ENCODE data around the gene SLC22A16.

SLC22A16 gene

DNA sequence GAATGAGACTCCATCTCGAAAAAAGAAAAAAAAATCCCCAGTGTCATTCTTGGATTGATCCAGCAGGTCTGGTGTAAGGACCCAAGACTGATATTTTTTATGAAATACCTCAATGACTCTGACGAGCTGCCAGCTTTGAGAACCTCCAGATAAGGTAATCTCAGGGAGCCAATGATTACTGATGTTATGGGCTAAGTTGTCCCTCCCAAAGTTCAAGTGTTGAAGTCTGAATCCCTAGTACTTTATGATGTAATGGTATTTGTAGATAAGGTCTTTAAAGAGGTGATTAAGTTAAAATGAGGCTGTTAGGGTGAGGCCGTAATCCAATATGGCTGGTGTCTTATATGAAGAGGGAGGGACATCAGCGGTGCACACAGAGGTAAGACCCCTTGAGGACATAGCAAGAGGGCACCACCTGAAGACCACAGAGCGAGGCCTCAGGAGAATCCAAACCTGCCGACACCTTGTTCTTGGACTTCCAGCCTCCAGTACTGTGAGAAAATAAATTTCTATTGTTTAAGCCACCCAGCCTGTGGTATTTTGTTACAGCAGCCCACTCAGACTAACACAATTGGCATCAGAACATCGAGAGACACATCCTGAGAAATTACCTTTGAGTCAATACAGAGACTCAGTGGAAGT, 41.3 kb downstream of the SLC22A16 start:
- Histone ChIP-seq H3K9me3 (ENCODE audit: insufficient read depth, low read depth, low read length) (no peaks in the 10 kb centered on the region), H3K4me3 (ENCODE audit: low read length) (no peak overlapping the region), H3K4me1 (ENCODE audit: insufficient read depth, low read length) (no peaks in the 10 kb centered on the region), H3K27ac (ENCODE audit: low read length) (no peak overlapping the region), H3K36me3 (ENCODE audit: insufficient read depth, low read depth, low read length) (no peaks in the 10 kb centered on the region), H3K27me3 (ENCODE audit: insufficient read depth, low read length) (no peaks in the 10 kb centered on the region), H3K9ac (ENCODE audit: low read depth, low read length) (no peak overlapping the region)

DNA sequence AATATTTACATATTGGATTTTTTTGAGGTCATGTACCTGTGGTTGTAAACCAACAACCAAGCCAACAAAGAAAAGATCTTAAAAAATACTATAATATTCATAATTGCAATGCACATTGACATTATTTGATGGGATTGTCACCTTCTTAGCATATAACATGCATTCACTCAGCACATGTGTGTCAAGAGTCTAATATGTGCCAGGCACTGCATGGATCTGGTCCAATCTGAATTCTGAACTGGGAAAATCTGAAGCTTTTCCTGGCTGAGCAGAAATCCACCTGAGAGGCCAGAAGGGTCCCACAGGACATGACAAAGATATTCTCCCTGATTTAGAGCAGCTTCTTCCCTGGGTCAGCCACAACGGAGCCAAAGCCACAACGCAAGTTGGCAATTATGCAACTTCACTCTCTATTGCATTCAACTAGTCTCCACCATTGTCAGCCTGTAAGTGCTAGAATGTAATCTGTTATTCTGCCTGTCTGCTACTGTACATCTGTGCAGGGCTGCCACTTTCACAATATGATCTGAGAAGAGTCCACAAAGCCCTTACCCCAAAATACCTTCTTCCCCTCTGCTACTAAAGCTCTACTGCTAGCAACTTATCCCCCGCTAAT, 44.0 kb downstream of the SLC22A16 start:
- H3K27ac ChIP-seq (ENCODE audit: low read length): no peak overlapping the region
- no peaks in the 10 kb centered on the region for H3K4me1 ChIP-seq (ENCODE audit: insufficient read depth, low read length)
- no peaks in the 10 kb centered on the region for H3K9me3 ChIP-seq (ENCODE audit: insufficient read depth, low read depth, low read length)
- no peak overlapping the region for H3K4me3 ChIP-seq (ENCODE audit: low read length)
- no peak overlapping the region for H3K9ac ChIP-seq (ENCODE audit: low read depth, low read length)
- H3K36me3 ChIP-seq (ENCODE audit: insufficient read depth, low read depth, low read length): no peaks in the 10 kb centered on the region
- no peaks in the 10 kb centered on the region for H3K27me3 ChIP-seq (ENCODE audit: insufficient read depth, low read length)

DNA sequence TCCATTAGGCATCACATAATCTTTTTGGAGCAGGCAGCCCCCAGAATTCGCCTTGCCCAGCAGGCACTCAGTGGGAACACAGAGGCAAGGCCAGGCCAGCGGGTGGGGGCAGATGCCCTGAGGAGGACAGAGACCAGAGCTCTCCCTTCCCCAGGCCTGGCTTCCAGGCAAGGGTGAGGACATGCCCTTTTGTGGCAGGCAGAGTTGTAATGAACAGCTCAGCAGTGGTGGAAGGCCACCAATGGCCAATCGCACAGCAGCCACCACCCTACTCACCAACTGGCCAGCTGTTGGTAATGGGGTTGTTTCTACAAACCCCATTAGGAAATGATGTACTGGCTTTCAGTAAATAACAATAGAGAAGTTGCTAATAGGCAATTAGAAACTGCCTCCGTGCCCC, 45.7 kb downstream of the SLC22A16 start:
- H3K4me1 ChIP-seq (ENCODE audit: insufficient read depth, low read length): no peaks in the 10 kb centered on the region
- H3K27ac ChIP-seq (ENCODE audit: low read length): no peak overlapping the region
- H3K9ac ChIP-seq (ENCODE audit: low read depth, low read length): no peak overlapping the region
- H3K4me3 ChIP-seq (ENCODE audit: low read length): no peak overlapping the region
- H3K9me3 ChIP-seq (ENCODE audit: insufficient read depth, low read depth, low read length): no peaks in the 10 kb centered on the region
- H3K36me3 ChIP-seq (ENCODE audit: insufficient read depth, low read depth, low read length): no peaks in the 10 kb centered on the region
- no peaks in the 10 kb centered on the region for H3K27me3 ChIP-seq (ENCODE audit: insufficient read depth, low read length)

DNA sequence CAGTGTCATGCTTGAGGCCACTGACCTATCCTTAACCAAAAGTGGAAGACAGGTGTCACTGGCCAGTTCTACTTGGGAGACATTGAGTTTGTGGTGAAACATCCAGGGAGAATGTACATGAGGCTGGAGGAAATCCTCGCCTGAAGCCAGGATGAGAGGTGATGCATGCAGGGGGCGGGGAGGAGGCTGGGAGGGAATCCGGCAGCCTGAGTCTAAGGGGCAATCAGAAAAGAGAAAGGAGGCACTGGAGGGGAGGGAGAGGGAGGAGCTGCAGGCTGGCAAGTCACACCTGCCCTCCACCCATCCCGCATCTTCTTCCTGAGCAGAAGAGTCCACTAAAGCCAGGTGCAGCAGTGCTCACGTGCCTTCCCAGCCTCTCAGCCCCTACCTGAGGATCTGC, 46.2 kb downstream of the SLC22A16 start:
- H3K27ac ChIP-seq (ENCODE audit: low read length): no peak overlapping the region
- H3K27me3 ChIP-seq (ENCODE audit: insufficient read depth, low read length): no peaks in the 10 kb centered on the region
- no peaks in the 10 kb centered on the region for H3K36me3 ChIP-seq (ENCODE audit: insufficient read depth, low read depth, low read length)
- no peak overlapping the region for H3K9ac ChIP-seq (ENCODE audit: low read depth, low read length)
- no peaks in the 10 kb centered on the region for H3K4me1 ChIP-seq (ENCODE audit: insufficient read depth, low read length)
- H3K4me3 ChIP-seq (ENCODE audit: low read length): no peak overlapping the region
- H3K9me3 ChIP-seq (ENCODE audit: insufficient read depth, low read depth, low read length): no peaks in the 10 kb centered on the region

DNA sequence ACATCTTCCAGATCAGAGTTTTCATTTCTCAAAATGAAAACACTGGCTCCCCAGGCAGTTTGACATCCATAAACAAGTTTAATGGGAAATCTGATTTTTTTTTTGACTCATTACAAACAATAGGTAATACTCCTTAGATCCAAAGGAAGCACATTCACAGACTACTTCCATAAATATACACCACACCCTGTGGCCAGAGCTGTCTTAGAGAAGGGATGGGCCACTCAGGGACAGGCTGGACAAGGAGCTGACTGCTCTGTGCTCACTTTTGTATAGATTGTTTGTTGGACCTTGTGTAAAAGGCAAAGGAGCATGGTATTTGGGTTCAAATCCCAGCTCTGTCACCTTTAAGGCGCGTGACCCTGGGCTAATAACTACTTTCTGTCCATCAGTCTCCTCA, 48.3 kb downstream of the SLC22A16 start:
- Histone ChIP-seq H3K9ac (ENCODE audit: low read depth, low read length) (no peak overlapping the region), H3K4me1 (ENCODE audit: insufficient read depth, low read length) (no peaks in the 10 kb centered on the region), H3K4me3 (ENCODE audit: low read length) (no peak overlapping the region), H3K36me3 (ENCODE audit: insufficient read depth, low read depth, low read length) (no peaks in the 10 kb centered on the region), H3K27me3 (ENCODE audit: insufficient read depth, low read length) (no peaks in the 10 kb centered on the region), H3K27ac (ENCODE audit: low read length) (no peak overlapping the region), H3K9me3 (ENCODE audit: insufficient read depth, low read depth, low read length) (no peaks in the 10 kb centered on the region)

DNA sequence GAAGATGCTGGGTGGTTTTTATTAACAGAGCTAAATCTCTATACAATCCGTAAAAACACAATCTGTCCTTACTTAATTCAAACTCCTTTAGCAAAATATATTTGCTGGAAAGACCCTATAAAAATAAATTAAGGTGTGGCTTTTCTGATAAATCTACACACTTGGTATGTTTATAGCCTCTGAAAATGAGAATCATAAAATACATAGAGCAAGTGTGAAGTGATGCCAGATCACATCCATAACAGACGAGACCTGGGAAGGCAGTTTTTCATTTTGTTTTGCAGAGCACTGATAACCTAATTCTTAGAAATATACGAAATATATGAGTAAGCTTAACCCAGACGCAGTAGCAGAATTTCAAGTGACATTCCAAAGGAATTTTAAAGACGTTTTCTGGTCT, 50.6 kb downstream of the SLC22A16 start:
- H3K27me3 ChIP-seq (ENCODE audit: insufficient read depth, low read length): no peaks in the 10 kb centered on the region
- H3K4me1 ChIP-seq (ENCODE audit: insufficient read depth, low read length): no peaks in the 10 kb centered on the region
- H3K9me3 ChIP-seq (ENCODE audit: insufficient read depth, low read depth, low read length): no peaks in the 10 kb centered on the region
- H3K27ac ChIP-seq (ENCODE audit: low read length): no peak overlapping the region
- H3K9ac ChIP-seq (ENCODE audit: low read depth, low read length): no peak overlapping the region
- H3K4me3 ChIP-seq (ENCODE audit: low read length): no peak overlapping the region
- H3K36me3 ChIP-seq (ENCODE audit: insufficient read depth, low read depth, low read length): no peaks in the 10 kb centered on the region

DNA sequence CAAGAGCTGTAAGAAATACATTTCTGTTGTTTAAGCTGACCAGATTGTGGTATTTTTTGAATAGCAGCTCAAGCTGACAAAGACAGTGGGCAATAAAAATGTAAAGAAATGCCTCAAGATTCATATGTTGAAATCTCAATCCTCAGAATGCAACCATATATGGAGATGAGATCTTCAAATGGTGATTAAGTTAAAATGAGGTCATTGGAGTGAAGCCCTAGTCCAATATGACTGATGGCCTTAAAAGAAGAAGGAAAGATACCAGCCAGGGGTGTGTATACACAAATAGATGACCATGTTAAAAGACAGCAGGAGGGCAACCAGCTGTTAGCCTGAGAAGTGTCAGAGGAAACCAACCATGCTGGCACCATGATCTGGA, 54.0 kb downstream of the SLC22A16 start:
- H3K36me3 ChIP-seq (ENCODE audit: insufficient read depth, low read depth, low read length): no peaks in the 10 kb centered on the region
- no peak overlapping the region for H3K27ac ChIP-seq (ENCODE audit: low read length)
- H3K4me1 ChIP-seq (ENCODE audit: insufficient read depth, low read length): no peaks in the 10 kb centered on the region
- no peak overlapping the region for H3K4me3 ChIP-seq (ENCODE audit: low read length)
- no peak overlapping the region for H3K9ac ChIP-seq (ENCODE audit: low read depth, low read length)
- no peaks in the 10 kb centered on the region for H3K9me3 ChIP-seq (ENCODE audit: insufficient read depth, low read depth, low read length)
- H3K27me3 ChIP-seq (ENCODE audit: insufficient read depth, low read length): no peaks in the 10 kb centered on the region

DNA sequence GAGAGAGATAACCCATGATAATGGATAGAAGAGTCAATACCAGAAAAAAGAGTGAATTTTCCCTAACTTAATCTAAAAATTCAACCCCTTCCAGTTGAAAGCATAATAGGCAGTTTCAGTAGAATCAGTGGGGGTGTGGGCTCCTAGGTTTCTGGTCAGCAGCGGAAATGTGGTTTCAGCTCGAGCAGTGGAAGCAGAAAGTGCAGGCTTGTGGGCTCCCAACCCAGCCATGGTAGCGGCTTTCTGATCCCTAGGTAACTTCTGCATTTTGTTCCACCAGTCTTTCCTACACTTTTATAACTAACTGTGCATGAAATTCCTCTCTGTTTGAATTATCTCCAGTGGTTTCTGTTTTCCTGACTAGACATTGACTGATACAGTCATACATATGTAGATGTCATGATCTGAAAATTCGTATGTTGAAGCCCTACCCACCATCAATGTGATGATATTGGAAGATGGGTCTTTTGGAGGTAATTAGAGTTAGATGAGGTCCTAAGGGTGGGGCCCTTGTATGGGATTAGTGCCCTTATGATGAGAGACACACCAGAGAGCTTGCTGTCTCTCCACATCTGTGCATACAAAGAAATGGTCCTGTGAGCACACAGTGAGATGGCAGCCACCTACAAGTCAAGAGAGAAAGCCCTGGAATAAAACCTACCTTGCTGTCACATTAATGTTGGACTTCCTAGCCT, 54.5 kb downstream of the SLC22A16 start:
- Histone ChIP-seq H3K9ac (ENCODE audit: low read depth, low read length) (no peak overlapping the region), H3K27ac (ENCODE audit: low read length) (no peak overlapping the region), H3K9me3 (ENCODE audit: insufficient read depth, low read depth, low read length) (no peaks in the 10 kb centered on the region), H3K4me3 (ENCODE audit: low read length) (no peak overlapping the region), H3K4me1 (ENCODE audit: insufficient read depth, low read length) (no peaks in the 10 kb centered on the region), H3K36me3 (ENCODE audit: insufficient read depth, low read depth, low read length) (no peaks in the 10 kb centered on the region), H3K27me3 (ENCODE audit: insufficient read depth, low read length) (no peaks in the 10 kb centered on the region)

DNA sequence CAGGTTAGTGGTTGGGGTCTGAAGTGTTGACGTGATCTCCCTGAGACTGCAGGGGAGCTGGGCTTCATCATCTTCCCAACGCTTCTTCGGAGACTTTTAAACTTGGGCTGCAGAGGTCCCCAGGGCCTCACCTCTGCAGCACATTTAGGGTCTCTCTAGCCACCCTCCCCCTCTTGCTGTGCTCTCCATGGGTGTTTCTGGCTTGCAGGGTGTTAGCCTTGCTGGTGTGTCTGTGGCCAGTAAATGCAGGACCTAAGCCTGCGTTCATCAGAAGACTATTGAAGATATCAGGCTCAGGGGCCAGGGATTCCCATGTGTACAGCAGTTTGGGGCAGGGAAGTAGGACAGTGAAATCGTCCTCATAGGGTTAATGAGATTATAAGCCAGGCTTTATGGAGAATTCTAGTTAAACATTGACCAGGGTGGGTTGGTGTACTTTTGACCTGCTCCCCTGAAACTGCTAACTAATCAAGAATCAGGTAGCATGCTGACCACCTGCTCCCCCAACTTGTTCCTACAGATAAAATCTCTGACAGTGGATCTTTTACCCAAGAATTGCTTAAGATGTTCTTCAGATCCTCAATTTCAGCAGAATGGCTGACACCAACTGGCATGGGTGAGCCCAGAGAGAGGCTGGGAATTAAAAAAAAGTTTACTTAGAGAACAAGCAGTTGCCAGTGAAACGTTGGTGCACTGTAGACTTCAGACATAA, 57.2 kb downstream of the SLC22A16 start:
- H3K27me3 ChIP-seq (ENCODE audit: insufficient read depth, low read length): no peaks in the 10 kb centered on the region
- H3K36me3 ChIP-seq (ENCODE audit: insufficient read depth, low read depth, low read length): no peaks in the 10 kb centered on the region
- no peaks in the 10 kb centered on the region for H3K4me1 ChIP-seq (ENCODE audit: insufficient read depth, low read length)
- no peaks in the 10 kb centered on the region for H3K9me3 ChIP-seq (ENCODE audit: insufficient read depth, low read depth, low read length)
- H3K27ac ChIP-seq (ENCODE audit: low read length): no peak overlapping the region
- H3K4me3 ChIP-seq (ENCODE audit: low read length): no peak overlapping the region
- no peak overlapping the region for H3K9ac ChIP-seq (ENCODE audit: low read depth, low read length)

DNA sequence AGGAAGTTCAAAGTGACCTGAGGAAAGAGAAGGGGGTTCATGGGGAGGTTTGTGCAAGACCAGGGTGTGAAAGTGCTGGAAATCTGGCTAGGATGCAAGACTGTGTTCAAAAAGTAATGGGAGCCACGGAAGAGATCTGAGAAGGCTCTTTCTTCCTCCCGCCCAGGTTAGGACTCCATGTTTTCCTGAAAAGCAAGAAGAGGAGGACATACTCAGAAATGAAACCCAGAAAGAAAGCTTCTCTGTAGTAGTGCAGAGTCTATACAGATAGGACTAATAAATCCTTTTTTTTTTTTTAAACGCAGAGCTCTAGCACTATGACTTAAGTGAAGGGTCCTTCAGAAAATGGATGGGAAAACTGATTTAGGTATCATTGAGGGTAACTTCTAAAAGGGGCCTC, 57.8 kb downstream of the SLC22A16 start:
- H3K9ac ChIP-seq (ENCODE audit: low read depth, low read length): no peak overlapping the region

DNA sequence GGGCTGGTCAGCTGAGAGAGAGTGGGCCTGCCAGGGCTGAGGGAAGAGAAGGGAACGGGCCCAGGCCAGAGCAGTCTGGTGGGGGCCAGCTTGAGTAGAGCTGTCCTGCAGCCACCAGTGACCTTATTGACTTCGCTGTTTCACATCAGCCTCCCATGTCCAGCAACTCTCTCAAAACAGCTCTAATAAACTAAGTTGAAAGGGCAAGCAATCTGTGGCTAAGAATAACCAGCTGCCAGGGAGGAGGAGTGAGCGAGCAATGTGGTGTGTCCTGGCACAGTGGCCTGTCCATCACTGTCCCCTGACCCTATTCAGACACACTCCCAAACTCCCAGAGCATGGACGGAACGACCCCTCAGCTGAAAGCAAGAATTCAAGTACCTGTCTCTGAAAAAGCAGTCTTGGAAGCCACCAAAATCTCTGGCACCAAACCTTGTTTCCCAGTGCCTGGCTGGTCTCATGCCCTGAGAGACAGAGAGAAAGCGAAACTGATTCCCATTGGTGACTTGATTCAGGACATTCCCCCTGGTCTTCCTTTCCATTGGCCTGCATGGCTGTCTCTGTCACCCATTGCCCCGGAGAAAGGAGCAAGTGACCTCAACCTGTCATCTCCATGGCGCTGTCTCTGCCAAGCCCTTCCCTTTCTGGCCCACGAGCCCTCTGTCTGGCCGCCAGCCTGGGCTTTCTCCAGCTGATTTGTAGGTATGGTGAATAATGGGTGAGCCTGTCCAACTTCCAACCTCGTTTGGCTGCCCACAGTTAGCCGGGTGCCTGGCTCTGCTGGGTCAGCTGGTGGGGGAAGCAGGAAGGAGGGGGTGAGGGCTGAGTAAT, 61.1 kb downstream of the SLC22A16 start, which contains the start of gene DDO:
Gene DDO (minus strand): TSS at position 490 of the 831 bp plus-strand sequence. CDS start 2,113 bp downstream, outside the sequence.
- Histone ChIP-seq H3K27me3 (ENCODE audit: insufficient read depth, low read length) (no peaks in the 10 kb centered on the region), H3K4me1 (ENCODE audit: insufficient read depth, low read length) (no peaks in the 10 kb centered on the region), H3K9ac (ENCODE audit: low read depth, low read length) (no peak within 1 kb of the TSS), H3K4me3 (ENCODE audit: low read length) (no peak within 1 kb of the TSS), H3K36me3 (ENCODE audit: insufficient read depth, low read depth, low read length) (no peaks in the 10 kb centered on the region), H3K27ac (ENCODE audit: low read length) (no peak within 1 kb of the TSS), H3K9me3 (ENCODE audit: insufficient read depth, low read depth, low read length) (no peaks in the 10 kb centered on the region)

More for the DNA sequence above, 57.8 kb downstream of the SLC22A16 start:
- H3K4me1 ChIP-seq (ENCODE audit: insufficient read depth, low read length): no peaks in the 10 kb centered on the region
- H3K4me3 ChIP-seq (ENCODE audit: low read length): no peak overlapping the region
- no peaks in the 10 kb centered on the region for H3K27me3 ChIP-seq (ENCODE audit: insufficient read depth, low read length)
- H3K27ac ChIP-seq (ENCODE audit: low read length): no peak overlapping the region
- H3K36me3 ChIP-seq (ENCODE audit: insufficient read depth, low read depth, low read length): no peaks in the 10 kb centered on the region
- no peaks in the 10 kb centered on the region for H3K9me3 ChIP-seq (ENCODE audit: insufficient read depth, low read depth, low read length)

Data from iPS-20b (cell line).